Smooth muscle cell of the brain vasculature (primary cell): ENCODE data around the gene NBPF11.
"Not testable (repeated sequence)": the region's sequence is repeated elsewhere in the genome, so short reads cannot be mapped to it uniquely, and the experiment has no call there.

Experiments
- DNase-seq: peaks from one replicate; pipeline ENCODE4 v3.0.0-alpha.2; 2012; ENCODE audit warnings: low read depth, low spot score

The NBPF11 gene

GRCh38 chr1:148150014-148150413, 2.1 kb downstream of the NBPF11 start:
- not testable (repeated sequence) for DNase-seq

GRCh38 chr1:148149050-148149815, 2.8 kb downstream of the NBPF11 start:
- DNase-seq: not testable (repeated sequence)

- not testable (repeated sequence) for DNase-seq
Measured at GRCh38 chr1:148147052-148147838, 4.8 kb downstream of the NBPF11 start.

GRCh38 chr1:148146191-148146997, 5.7 kb downstream of the NBPF11 start:
- not testable (repeated sequence) for DNase-seq

- not testable (repeated sequence) for DNase-seq
Measured at GRCh38 chr1:148143223-148143622, 8.9 kb downstream of the NBPF11 start.

- DNase-seq: not testable (repeated sequence)
Measured at GRCh38 chr1:148141936-148142335, 10.1 kb downstream of the NBPF11 start.

- not testable (repeated sequence) for DNase-seq
Measured at GRCh38 chr1:148138606-148139005, 13.5 kb downstream of the NBPF11 start.

- DNase-seq: not testable (repeated sequence)
Measured at GRCh38 chr1:148122341-148122740, 29.7 kb downstream of the NBPF11 start.

- not testable (repeated sequence) for DNase-seq
Measured at GRCh38 chr1:148120395-148120794, 31.7 kb downstream of the NBPF11 start.

GRCh38 chr1:148095732-148096131, 56.3 kb downstream of the NBPF11 start:
- DNase-seq: not testable (repeated sequence)

- DNase-seq: not testable (repeated sequence)
Measured at GRCh38 chr1:148086196-148086595, 65.9 kb downstream of the NBPF11 start.

- DNase-seq: not testable (repeated sequence)
Measured at GRCh38 chr1:148081205-148081604, 70.9 kb downstream of the NBPF11 start.

- DNase-seq: not testable (repeated sequence)
Measured at GRCh38 chr1:148078632-148079519, 73.2 kb downstream of the NBPF11 start.

- DNase-seq: not testable (repeated sequence)
Measured at GRCh38 chr1:148078090-148078489, 74.0 kb downstream of the NBPF11 start.

- not testable (repeated sequence) for DNase-seq
Measured at GRCh38 chr1:148077458-148077857, 74.6 kb downstream of the NBPF11 start.

GRCh38 chr1:148073392-148073791, 78.7 kb downstream of the NBPF11 start:
- DNase-seq: not testable (repeated sequence)

- not testable (repeated sequence) for DNase-seq
Measured at GRCh38 chr1:148068606-148069005, 83.5 kb downstream of the NBPF11 start.

GRCh38 chr1:148068201-148068600, 83.9 kb downstream of the NBPF11 start:
- not testable (repeated sequence) for DNase-seq

- not testable (repeated sequence) for DNase-seq
Measured at GRCh38 chr1:148060294-148060701, 91.8 kb downstream of the NBPF11 start.

GRCh38 chr1:148057384-148057783, 94.7 kb downstream of the NBPF11 start:
- DNase-seq: not testable (repeated sequence)
